IMR-90 (cell line): ENCODE data around the gene SYT11. TPM values are rescaled to one million over a fixed set of nuclear protein-coding genes. Genes with fewer than 3 reads are reported as not detected.
A peak's percentile ranks its signal among the peaks of the same experiment; 100 is the strongest.

Experiments used
- ATAC-seq: fragments of 200-7000 bp; cut with Tn5 transposase; 2 replicates; pipeline ENCODE4 v1.9.1; 2020; ENCODE audit warnings: low read depth, mild to moderate bottlenecking, moderate library complexity
- BruUV-seq: library from RNA; stranded (reverse); fragments of 400-500 nt; replicated peaks from 2 replicates; lab custom pipeline; 2021; lab: Mats Ljungman, UMichigan
- CTCF ChIA-PET: fragments of 300-600 bp; formaldehyde crosslinking; extraction: SDS; loops from one replicate; lab custom pipeline; 2021; ENCODE audit warnings: antibody characterized with exemption; lab: Yijun Ruan, JAX
- POLR2A ChIA-PET: fragments of 300-600 bp; sonication (Branson Sonifier 250); formaldehyde crosslinking; loops from one replicate; lab custom pipeline; 2022; ENCODE audit warnings: antibody characterized with exemption; ENCODE audit not compliant: unreplicated experiment; lab: Charles Lee
- DNase-seq: peaks from one replicate; pipeline ENCODE4 v3.0.0; 2013
- H2AFZ ChIP-seq: replicated peaks from 2 replicates; pipeline ENCODE3; 2013; ENCODE audit warnings: low read length, mild to moderate bottlenecking; ENCODE audit not compliant: poor library complexity
- H2AK5ac ChIP-seq: 2 replicates; pipeline ENCODE4 v1.6.1; 2013; ENCODE audit warnings: low read depth, low read length, inconsistent platforms
- H2AK9ac ChIP-seq: replicated peaks from 2 replicates; pipeline ENCODE3; 2013; ENCODE audit warnings: mild to moderate bottlenecking, low read depth, low read length, moderate library complexity; ENCODE audit not compliant: poor library complexity
- H2BK120ac ChIP-seq: 2 replicates; pipeline ENCODE4 v1.6.1; 2013; ENCODE audit warnings: low read depth, low read length, inconsistent platforms
- H2BK15ac ChIP-seq: 3 replicates; pipeline ENCODE4 v1.6.1; 2013; ENCODE audit warnings: low read depth, low read length, inconsistent platforms
- H2BK20ac ChIP-seq: 2 replicates; pipeline ENCODE4 v1.6.1; 2013; ENCODE audit warnings: low read depth, mild to moderate bottlenecking, inconsistent platforms, low read length, moderate library complexity
- H2BK5ac ChIP-seq: 2 replicates; pipeline ENCODE4 v1.6.1; 2013; ENCODE audit warnings: mild to moderate bottlenecking, low read depth, low read length, inconsistent platforms; ENCODE audit not compliant: poor library complexity, severe bottlenecking
- H3K14ac ChIP-seq: replicated peaks from 2 replicates; pipeline ENCODE4 v1.6.1; 2013; ENCODE audit warnings: low read depth, low read length, inconsistent platforms
- H3K18ac ChIP-seq: 2 replicates; pipeline ENCODE4 v1.6.1; 2013; ENCODE audit warnings: low read depth, low read length, control low read depth
- H3K23ac ChIP-seq: 2 replicates; pipeline ENCODE4 v1.6.1; 2013; ENCODE audit warnings: low read depth, low read length, inconsistent platforms
- H3K27ac ChIP-seq: 2 replicates; pipeline ENCODE4 v1.5.1; 2013; ENCODE audit warnings: mild to moderate bottlenecking, control low read depth, low read length; ENCODE audit not compliant: insufficient read depth
- H3K27me3 ChIP-seq: 2 replicates; pipeline ENCODE4 v1.6.1; 2013; ENCODE audit warnings: low read length; ENCODE audit not compliant: control insufficient read depth, insufficient read depth
- H3K36me3 ChIP-seq: 2 replicates; pipeline ENCODE4 v1.6.1; 2013; ENCODE audit warnings: low read length, mixed read lengths; ENCODE audit not compliant: control insufficient read depth, insufficient read depth
- H3K4ac ChIP-seq: 2 replicates; pipeline ENCODE4 v1.6.1; 2013; ENCODE audit warnings: low read depth, low read length, inconsistent platforms
- H3K4me1 ChIP-seq: 2 replicates; pipeline ENCODE4 v1.6.1; 2013; ENCODE audit warnings: low read length, mixed read lengths; ENCODE audit not compliant: control insufficient read depth, insufficient read depth
- H3K4me2 ChIP-seq: 2 replicates; pipeline ENCODE4 v1.6.1; 2013; ENCODE audit warnings: low read depth, mild to moderate bottlenecking, control low read depth, low read length, moderate library complexity
- H3K4me3 ChIP-seq: 2 replicates; pipeline ENCODE4 v1.5.1; 2013; ENCODE audit warnings: low read depth, mild to moderate bottlenecking, control low read depth, low read length, moderate library complexity; ENCODE audit not compliant: insufficient read depth
- H3K56ac ChIP-seq: 2 replicates; pipeline ENCODE4 v1.6.1; 2013; ENCODE audit warnings: low read length, inconsistent platforms; ENCODE audit not compliant: insufficient read depth; ENCODE audit errors: extremely low read depth
- H3K79me1 ChIP-seq, 2 experiments: 2 replicates each; pipeline ENCODE4 v1.6.1; 2013; ENCODE audit warnings: low read length in 2 of 2, inconsistent platforms in 1 of 2, low read depth in 1 of 2
- H3K9ac ChIP-seq: 2 replicates; pipeline ENCODE4 v1.6.1; 2013; ENCODE audit warnings: low read depth, low read length, control low read depth
- H3K9me1 ChIP-seq: 2 replicates; pipeline ENCODE4 v1.6.1; 2013; ENCODE audit warnings: low read length, inconsistent platforms; ENCODE audit not compliant: insufficient read depth
- H3K9me3 ChIP-seq: 2 replicates; pipeline ENCODE4 v1.6.1; 2013; ENCODE audit warnings: low read length; ENCODE audit not compliant: control insufficient read depth, insufficient read depth
- H4K20me1 ChIP-seq: 2 replicates; pipeline ENCODE4 v1.6.1; 2013; ENCODE audit warnings: low read length, inconsistent platforms; ENCODE audit not compliant: insufficient read depth
- H4K5ac ChIP-seq: 2 replicates; pipeline ENCODE4 v1.6.1; 2013; ENCODE audit warnings: mild to moderate bottlenecking, low read depth, low read length, control low read depth
- H4K8ac ChIP-seq, 2 experiments: 2 replicates each; pipeline ENCODE4 v1.6.1; 2013; ENCODE audit warnings: low read depth in 2 of 2, low read length in 2 of 2, control low read depth in 1 of 2, inconsistent platforms in 1 of 2
- H4K91ac ChIP-seq: 2 replicates; pipeline ENCODE4 v1.6.1; 2013; ENCODE audit warnings: low read depth, low read length, inconsistent platforms; ENCODE audit not compliant: insufficient read depth
- BHLHE40 ChIP-seq: fragments of 150-350 bp; IDR thresholded peaks from 2 replicates; pipeline ENCODE4 v1.6.1; 2016; ENCODE audit warnings: mild to moderate bottlenecking, low read depth, low read length
- CHD1 ChIP-seq: IDR thresholded peaks from 2 replicates; pipeline ENCODE4 v1.6.1; 2012; ENCODE audit warnings: low read depth, low read length, improper control_type of control experiment
- CTCF ChIP-seq: conservative IDR thresholded peaks from 2 replicates; pipeline ENCODE4 v1.5.1; 2012; ENCODE audit warnings: mild to moderate bottlenecking, low read depth, low read length, improper control_type of control experiment
- ELK1 ChIP-seq: fragments of 150-350 bp; IDR thresholded peaks from 2 replicates; pipeline ENCODE4 v1.6.1; 2016; ENCODE audit warnings: low read depth, mild to moderate bottlenecking, low read length, moderate library complexity, borderline replicate concordance
- MXI1 ChIP-seq: IDR thresholded peaks from 2 replicates; pipeline ENCODE4 v1.6.1; 2012; ENCODE audit warnings: low read depth, mild to moderate bottlenecking, low read length, moderate library complexity, borderline replicate concordance
- NFE2L2 ChIP-seq: fragments of 150-350 bp; IDR thresholded peaks from 2 replicates; pipeline ENCODE4 v1.6.1; 2016; ENCODE audit warnings: low read depth, mild to moderate bottlenecking, low read length
- POLR2A ChIP-seq: IDR thresholded peaks from 2 replicates; pipeline ENCODE4 v1.6.1; 2012; ENCODE audit warnings: mild to moderate bottlenecking, low read depth, low read length
- USF2 ChIP-seq: fragments of 150-350 bp; IDR thresholded peaks from 2 replicates; pipeline ENCODE4 v1.6.1; 2017; ENCODE audit warnings: mild to moderate bottlenecking, antibody characterized with exemption, low read length, low read depth
- WGBS, 2 experiments: methylation state at CpG; one replicate each; pipeline versions ENCODE4 v1.1.5 to v1.1.7; 2013; ENCODE audit warnings: missing lambda C conversion rate in 2 of 2; ENCODE audit not compliant: insufficient read length in 1 of 2; ENCODE audit errors: extremely low coverage in 2 of 2; 5-methylcytosine and 5-hydroxymethylcytosine counted together
- dilution Hi-C: fragments of 300-500 bp; cut with HindIII; formaldehyde crosslinking; loops from one replicate; pipeline ENCODE4 v1.14.3; 2018; ENCODE audit warnings: low sequenced_read_pairs; ENCODE audit not compliant: unreplicated experiment
- in situ Hi-C: fragments of 300-500 bp; cut with MboI; formaldehyde crosslinking; loops from 3 replicates; pipeline ENCODE4 v1.14.3; 2019; ENCODE audit warnings: low sequenced_read_pairs, inconsistent platforms, mixed read lengths
- intact Hi-C: fragments of 100-400 bp; cut with micrococcal nuclease; formaldehyde crosslinking; loops from 2 replicates; pipeline ENCODE4 v1.10.0; 2022
- polyA plus RNA-seq, 3 experiments: library from polyadenylated mRNA; depleted of rRNA; stranded (reverse); fragments of >200 nt; gene quantifications; 2 replicates each; pipeline ENCODE4 v1.2.3, GENCODE V29; 2012; ENCODE audit warnings: low replicate concordance in 1 of 3
- total RNA-seq: library from RNA; depleted of rRNA; stranded (reverse); fragments of >200 nt; gene quantifications from 2 replicates; pipeline ENCODE4 v1.2.3, GENCODE V29; 2012

The SYT11 gene
- total and polyA plus RNA-seq, 2 of the 4 experiments (the other 2 are of a cell fraction): 22.9 to 43.7 TPM

- Histone ChIP-seq H2BK5ac (peak overlapping the region; percentile 85), H3K4me1 (no peaks in the 10 kb centered on the region; the same call in 1 of the 2 replicates), H2AK9ac (peak overlapping the region; percentile 95), H2AFZ (peak overlapping the region; percentile 98), H3K27ac (peak overlapping the region; percentile 86), H2BK120ac (no peak overlapping the region; the same call in 1 of the 2 replicates), H3K36me3 (peaks cover 16% of the 10 kb centered on the region), H3K9me1 (peaks cover 7% of the 10 kb centered on the region; the same call in 1 of the 2 replicates), H3K9ac (peak overlapping the region; percentile 95), H3K18ac (no peak overlapping the region), H4K8ac (peak overlapping the region; percentile 78 to 98; a peak in 2 of 4 replicates), H4K91ac (no peak overlapping the region), H2BK20ac (no peak overlapping the region), H3K79me1 (peaks cover 7 to 66% of the 10 kb centered on the region in 2 experiments), H3K56ac (peak overlapping the region; percentile 94), H4K20me1 (no peaks in the 10 kb centered on the region), H2AK5ac (peak overlapping the region; percentile 96; the same call in 1 of the 2 replicates), H3K23ac (peak overlapping the region; percentile 91; the same call in 1 of the 2 replicates), H3K4ac (peak overlapping the region; percentile 93), H3K9me3 (no peaks in the 10 kb centered on the region), H3K14ac (peak overlapping the region; percentile 97), H2BK15ac (peak overlapping the region; percentile 83; the same call in 1 of the 3 replicates), H3K4me2 (peak overlapping the region; percentile 47), H4K5ac (peak overlapping the region; percentile 62), H3K4me3 (peak overlapping the region; percentile 65), H3K27me3 (no peaks in the 10 kb centered on the region)
- CTCF ChIA-PET: no interaction called here
- dilution Hi-C loops (no loop called here), in situ Hi-C loops (no loop called here), intact Hi-C loops (loop anchor here (2.0 kb wide), 1 partner anchor 54 kb away; the partner anchor contains the start of gene RIT1)
- DNase-seq (no peak), ATAC-seq (no peak)
- TF ChIP-seq MXI1: no peak
- no peak for TF ChIP-seq CHD1
- TF ChIP-seq POLR2A: no peak
- TF ChIP-seq CTCF: no peak
- TF ChIP-seq BHLHE40: no peak
- no peak for TF ChIP-seq NFE2L2
- TF ChIP-seq USF2: no peak
- TF ChIP-seq ELK1: no peak
- POLR2A ChIA-PET: interaction anchor here (0.6 kb wide), 1 partner anchor 469 kb away, joined by 3 read pairs; no protein-coding TSS in a partner anchor
- BruUV-seq: no TSS peak
- WGBS, 2 experiments: 46% methylated on average over 14 of the region's 20 CpGs; no CpG with 5 or more reads in 1 of the 2 experiments
Measured at GRCh38 chr1:155856257-155856974, 3.0 kb upstream of the SYT11 start.
